NCI-H1930 (cell line): ENCODE measurements around the gene TUBGCP3.
"Not testable (repeated sequence)": the region's sequence is repeated elsewhere in the genome, so short reads cannot be mapped to it uniquely, and the experiment has no call there.

Experiments
- DNase-seq, 2 experiments: peaks; one replicate each; lab custom pipeline; 2025; lab: John Stamatoyannopoulos, UW

Gene TUBGCP3, protein sequence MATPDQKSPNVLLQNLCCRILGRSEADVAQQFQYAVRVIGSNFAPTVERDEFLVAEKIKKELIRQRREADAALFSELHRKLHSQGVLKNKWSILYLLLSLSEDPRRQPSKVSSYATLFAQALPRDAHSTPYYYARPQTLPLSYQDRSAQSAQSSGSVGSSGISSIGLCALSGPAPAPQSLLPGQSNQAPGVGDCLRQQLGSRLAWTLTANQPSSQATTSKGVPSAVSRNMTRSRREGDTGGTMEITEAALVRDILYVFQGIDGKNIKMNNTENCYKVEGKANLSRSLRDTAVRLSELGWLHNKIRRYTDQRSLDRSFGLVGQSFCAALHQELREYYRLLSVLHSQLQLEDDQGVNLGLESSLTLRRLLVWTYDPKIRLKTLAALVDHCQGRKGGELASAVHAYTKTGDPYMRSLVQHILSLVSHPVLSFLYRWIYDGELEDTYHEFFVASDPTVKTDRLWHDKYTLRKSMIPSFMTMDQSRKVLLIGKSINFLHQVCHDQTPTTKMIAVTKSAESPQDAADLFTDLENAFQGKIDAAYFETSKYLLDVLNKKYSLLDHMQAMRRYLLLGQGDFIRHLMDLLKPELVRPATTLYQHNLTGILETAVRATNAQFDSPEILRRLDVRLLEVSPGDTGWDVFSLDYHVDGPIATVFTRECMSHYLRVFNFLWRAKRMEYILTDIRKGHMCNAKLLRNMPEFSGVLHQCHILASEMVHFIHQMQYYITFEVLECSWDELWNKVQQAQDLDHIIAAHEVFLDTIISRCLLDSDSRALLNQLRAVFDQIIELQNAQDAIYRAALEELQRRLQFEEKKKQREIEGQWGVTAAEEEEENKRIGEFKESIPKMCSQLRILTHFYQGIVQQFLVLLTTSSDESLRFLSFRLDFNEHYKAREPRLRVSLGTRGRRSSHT

GRCh38 chr13:112587764-112588489 lies at the start of gene TUBGCP3:
Gene TUBGCP3, minus strand, starts transcription at chr13:112588153. Its CDS starts 173 bp downstream, at chr13:112587980.
- DNase-seq = peak; percentile 88 to 89

- DNase-seq = no peak
Observed at GRCh38 chr13:112637017-112637801, 49.3 kb upstream of the TUBGCP3 start.

DNA sequence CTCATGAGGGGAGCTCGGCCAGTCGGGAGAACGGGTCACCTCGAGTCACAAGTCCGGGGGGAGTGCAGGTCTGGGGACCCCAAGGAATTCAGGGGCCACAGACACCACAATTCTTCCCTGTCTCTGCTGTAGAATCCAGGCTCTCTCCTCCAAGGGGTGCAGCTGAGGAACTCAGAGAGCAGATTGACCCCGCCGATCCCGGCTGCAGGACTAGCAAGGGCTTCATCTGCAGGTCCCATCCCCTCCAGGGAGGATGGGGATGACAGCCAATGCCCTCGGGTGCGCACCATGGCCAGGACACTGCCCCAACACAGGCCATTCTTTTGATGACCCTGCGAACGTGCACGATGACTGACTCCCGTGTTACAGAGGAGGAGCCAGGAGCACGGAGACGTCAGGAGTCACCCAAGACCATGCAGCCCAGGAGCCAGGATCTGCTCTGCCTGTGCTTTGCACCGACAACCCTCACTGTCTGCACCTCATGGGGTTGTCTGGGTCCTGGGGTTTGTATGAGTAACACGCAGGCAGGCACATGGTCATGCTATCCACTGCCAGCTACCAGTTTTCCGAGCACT lies 48.5 kb upstream of the TUBGCP3 start:
- no peak for DNase-seq

DNA sequence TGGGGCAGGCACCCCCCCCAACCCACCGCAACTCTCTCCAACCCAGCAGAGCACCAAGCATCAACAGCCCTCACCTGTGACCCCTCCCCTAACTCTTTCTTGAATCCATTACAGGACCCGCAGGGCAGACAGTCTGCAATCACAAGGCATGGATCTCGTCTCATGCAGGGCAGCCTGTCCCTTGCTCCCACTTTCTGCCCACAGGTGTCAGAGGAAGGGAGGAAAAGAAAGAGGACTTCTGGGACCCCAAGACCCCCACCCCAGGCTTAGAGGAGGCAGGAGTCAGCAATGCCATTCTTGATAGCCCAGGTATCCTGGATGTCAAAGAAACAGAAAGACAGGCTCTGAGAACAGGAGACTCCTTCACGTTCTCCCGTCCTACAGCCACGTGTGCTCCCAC lies 47.4 kb upstream of the TUBGCP3 start:
- no peak for DNase-seq

GRCh38 chr13:112634102-112634501 lies 46.1 kb upstream of the TUBGCP3 start:
- DNase-seq = no peak

DNA sequence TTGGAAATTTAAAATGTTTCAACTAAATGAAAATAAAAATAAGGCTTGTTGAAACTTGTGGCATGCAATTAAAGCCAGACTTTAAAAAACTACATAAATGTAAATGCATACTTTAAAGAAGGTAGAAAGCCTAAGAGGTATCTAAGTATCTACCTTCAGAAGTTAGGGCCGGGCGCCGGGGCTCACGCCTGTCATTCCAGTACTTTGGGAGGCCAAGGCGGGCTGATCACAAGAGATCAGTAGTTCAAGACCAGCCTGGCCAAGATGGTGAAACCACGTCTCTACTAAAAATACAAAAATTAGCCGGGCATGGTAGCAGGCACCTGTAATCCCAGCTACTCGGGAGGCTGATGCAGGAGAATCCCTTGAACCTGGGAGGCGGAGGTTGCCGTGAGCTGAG lies 42.3 kb upstream of the TUBGCP3 start:
- not testable (repeated sequence) for DNase-seq

DNA sequence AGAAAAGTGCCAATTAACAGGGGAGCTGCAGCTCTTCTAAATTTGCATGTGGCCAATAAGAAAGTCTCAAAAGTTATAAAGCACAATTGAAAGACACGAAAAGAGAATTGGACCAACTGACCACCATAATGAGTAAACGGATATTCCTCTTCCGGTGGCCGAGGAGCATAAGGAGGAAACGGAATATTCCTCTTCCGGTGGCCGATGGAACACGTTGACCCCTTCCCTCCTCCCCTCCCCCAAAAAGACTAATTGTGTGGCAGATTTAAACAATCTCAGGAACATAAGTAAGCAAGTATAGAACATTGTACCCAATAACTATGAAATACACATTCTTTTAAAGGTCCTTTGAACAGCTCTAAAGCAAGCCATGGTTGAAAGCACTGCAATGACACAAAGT lies 41.2 kb upstream of the TUBGCP3 start:
- no peak for DNase-seq

- not testable (repeated sequence) for DNase-seq
Observed at GRCh38 chr13:112627613-112628012, 39.7 kb upstream of the TUBGCP3 start.

- no peak for DNase-seq
Observed at GRCh38 chr13:112627161-112627560, 39.2 kb upstream of the TUBGCP3 start.

DNA sequence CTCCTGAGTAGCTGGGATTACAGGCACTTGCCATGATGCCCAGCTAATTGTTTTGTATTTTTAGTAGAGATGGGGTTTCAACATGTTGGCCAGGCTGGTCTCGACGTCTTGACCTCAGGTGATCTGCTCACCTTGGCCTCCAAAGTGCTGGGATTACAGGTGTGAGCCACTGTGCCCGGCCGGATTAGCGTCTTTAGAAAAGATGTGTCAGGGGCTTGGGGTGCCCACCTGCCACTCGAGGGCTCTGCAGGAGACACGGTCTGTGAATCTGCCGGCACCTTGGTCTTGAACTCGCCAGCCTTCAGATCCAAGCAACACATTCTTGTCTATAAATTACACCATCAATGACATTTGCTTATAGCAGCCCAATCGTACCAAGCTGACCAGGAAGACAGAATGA lies 38.8 kb upstream of the TUBGCP3 start:
- DNase-seq = no peak

- no peak for DNase-seq
Observed at GRCh38 chr13:112626124-112626523, 38.2 kb upstream of the TUBGCP3 start.

- no peak for DNase-seq
Observed at GRCh38 chr13:112625698-112626097, 37.7 kb upstream of the TUBGCP3 start.

DNA sequence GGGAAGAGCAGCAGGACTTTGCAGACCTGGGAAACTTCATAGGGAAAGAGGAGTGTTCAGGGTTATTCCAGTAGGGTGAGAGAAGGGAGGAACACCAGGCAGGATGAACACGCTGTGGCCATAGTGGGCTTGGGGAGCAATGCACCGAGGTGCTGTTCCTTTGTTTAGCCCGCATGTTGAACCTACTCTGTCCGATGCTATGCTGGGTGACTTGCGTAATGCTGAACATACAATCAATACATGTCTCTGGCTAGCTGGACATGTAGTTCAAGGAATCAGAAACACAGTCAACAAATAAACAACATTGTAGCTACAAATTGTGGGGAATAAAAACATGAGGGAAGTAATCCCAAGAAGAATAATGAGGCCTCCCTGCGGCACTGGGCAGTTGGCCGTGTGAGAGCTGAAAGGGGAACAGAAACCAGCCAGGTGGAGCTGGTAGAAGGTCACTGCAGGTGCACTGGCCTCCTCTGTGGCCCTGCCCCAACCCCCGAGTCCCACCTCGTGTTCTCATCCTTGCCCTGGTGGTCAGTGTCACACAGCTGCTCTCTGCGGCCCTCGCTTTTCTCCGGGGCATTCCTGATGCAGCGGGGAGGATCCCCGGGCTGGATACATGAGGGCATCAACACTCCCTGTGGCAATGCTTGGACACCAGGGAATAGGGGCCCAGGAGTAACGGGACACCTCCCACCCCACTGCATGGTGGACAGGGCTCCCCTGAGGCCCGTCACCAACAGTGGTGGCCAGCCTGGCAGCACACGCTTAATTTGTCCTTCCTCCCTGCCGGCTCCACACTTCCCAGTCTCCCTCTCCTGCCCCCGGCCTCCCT lies 36.9 kb upstream of the TUBGCP3 start:
- DNase-seq = no peak

DNA sequence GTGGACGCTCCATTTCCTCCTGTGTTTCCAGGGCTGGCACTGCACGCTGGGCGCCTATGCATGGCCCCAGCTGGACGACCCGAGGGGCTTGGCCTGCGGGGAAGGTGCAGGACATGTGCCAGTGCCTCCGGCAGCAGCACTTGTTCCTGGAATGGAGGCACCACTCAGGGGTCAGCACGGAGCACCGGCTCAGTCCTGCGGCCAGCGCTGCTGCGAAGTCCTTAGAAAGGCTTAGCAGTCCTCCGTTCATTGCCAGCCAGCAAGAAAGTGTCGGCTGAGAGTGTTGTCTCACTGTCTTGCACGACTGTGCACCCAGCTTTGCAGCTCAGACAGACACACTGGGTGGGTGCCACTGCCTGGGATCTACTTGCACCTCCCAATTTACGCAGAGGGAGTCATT lies 36.1 kb upstream of the TUBGCP3 start:
- DNase-seq = no peak

- DNase-seq = no peak
Observed at GRCh38 chr13:112623051-112623711, 35.2 kb upstream of the TUBGCP3 start.

DNA sequence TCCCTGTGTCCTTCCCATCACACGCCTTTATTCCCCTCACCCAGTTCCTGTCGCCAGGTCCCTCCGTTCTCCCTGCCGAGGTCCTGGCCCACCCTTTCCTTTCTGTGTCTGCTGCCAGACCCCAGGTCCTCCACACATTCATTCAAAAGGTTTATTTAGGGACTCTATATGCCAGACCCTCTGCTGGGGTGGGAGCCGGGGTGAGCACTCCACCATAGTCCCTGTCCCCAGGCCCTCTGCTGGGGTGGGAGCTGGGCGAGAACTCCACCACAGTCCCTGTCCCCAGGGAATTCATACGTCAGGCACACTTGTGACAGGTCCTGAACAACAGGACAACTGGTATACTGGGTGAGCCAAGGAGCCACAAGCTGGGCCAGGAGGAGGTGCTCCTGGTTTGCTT lies 34.4 kb upstream of the TUBGCP3 start:
- no peak for DNase-seq

- no peak for DNase-seq
Observed at GRCh38 chr13:112619730-112620631, 32.0 kb upstream of the TUBGCP3 start.

- DNase-seq = no peak
Observed at GRCh38 chr13:112618501-112618900, 30.5 kb upstream of the TUBGCP3 start.
